ENCODE measurements around the gene NSD1. TPM values are rescaled to one million over a fixed set of nuclear protein-coding genes. Genes with fewer than 3 reads are reported as not detected.

The NSD1 gene
- total and polyA plus RNA-seq, 9 of the 15 experiments (the other 6 are each of a cell fraction or from before 2014, with no cell fraction given) = 3.8 to 51.0 (median 24.7) TPM

DNA sequence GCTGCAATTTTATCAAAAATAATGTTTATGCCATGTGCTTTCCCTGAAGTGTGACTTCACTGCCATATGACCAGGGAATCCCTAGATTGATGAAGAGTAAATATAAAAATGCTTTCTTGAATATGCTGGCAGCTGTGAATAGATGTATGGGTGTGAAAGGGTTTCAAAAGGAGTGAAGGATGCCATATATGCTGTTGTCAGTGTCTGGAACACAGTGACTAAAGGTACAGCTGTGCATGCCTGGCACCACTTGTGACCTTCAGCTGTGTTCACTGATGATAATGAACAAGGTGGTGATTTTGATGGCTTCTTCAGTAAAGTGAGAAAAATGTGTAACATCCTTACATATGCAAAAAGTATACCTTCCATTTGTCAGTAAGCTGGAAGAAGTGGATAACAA is 100.2 kb downstream of the NSD1 start:
- no peak for DNase-seq (ENCODE audit: extremely low read depth in 1 of 4, low spot score in 3 of 4)
- no peak for ATAC-seq

DNA sequence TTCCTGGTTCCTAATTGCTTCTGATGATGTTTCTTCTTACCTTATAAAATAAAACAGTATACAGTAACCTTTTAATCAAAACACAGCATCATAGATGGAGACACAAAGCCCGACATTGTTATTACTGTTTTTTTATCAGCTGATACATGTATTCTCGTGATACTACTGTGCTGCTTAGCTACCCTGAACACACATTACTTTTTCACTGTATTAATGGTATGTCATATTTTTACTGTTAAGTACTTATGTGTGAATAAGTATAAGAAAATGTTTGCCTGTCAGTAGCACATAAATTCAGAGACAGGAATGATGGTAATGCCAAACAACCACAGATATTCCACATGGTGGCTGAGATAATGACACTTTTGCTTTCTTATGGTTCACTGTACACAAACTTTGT is 101.3 kb downstream of the NSD1 start:
- H4K20me1 ChIP-seq (replicated peaks; ENCODE audit: control insufficient read depth, insufficient read depth, low read length) = no peaks in the 10 kb centered on the region
- H2AFZ ChIP-seq (ENCODE audit: low read depth, low read length) = no peak overlapping the region
- ATAC-seq (no peak), DNase-seq (ENCODE audit: extremely low read depth in 1 of 4, low spot score in 3 of 4) (no peak), FAIRE-seq (no peak)
- ChIA-PET POLR2A (no interaction called here), CTCF (ENCODE audit: low intra/inter-chr PET ratio) (no interaction called here)
- WGBS (ENCODE audit: insufficient coverage, low coverage, missing lambda C conversion rate) = 72% methylated on average over 2 of the region's 2 CpGs
- H3K27me3 ChIP-seq (ENCODE audit: control insufficient read depth in 2 of 2, insufficient read depth in 2 of 2, low read length in 2 of 2) = no peaks in the 10 kb centered on the region
- peaks cover 0 to 5% of the 10 kb centered on the region in 2 experiments; a peak in 2 of 5 replicates for H3K4me1 ChIP-seq (replicated peaks in 1 of 2; ENCODE audit: control insufficient read depth in 2 of 2, insufficient read depth in 2 of 2, low read length in 2 of 2)
- H3K9ac ChIP-seq (ENCODE audit: insufficient read depth in 1 of 2, low read depth in 2 of 2, low read length in 2 of 2) = no peak overlapping the region
- intact Hi-C loops (cut with micrococcal nuclease) = no loop called here
- in situ Hi-C loops (cut with MboI) = no loop called here
- H3K27ac ChIP-seq (ENCODE audit: extremely low read depth, low read depth, low read length) = no peak overlapping the region
- no peaks in the 10 kb centered on the region for H3K9me1 ChIP-seq (ENCODE audit: control insufficient read depth, insufficient read depth, low read length)
- H3K36me3 ChIP-seq (ENCODE audit: control insufficient read depth, insufficient read depth, low read length) = peaks cover 64% of the 10 kb centered on the region
- no peak overlapping the region for H3K4me3 ChIP-seq
- no TSS peak for BruUV-seq (replicated peaks)
- H3K9me3 ChIP-seq (replicated peaks; ENCODE audit: control insufficient read depth, insufficient read depth, low read depth, low read length) = no peaks in the 10 kb centered on the region; the same call in 1 of the 2 replicates
- no peak overlapping the region for H3K4me2 ChIP-seq (ENCODE audit: insufficient read depth, low read length)
- 0 out of 3 replicates have a peak, but pooled peaks cover 16% of the 10 kb centered on the region for H3K79me2 ChIP-seq (ENCODE audit: control insufficient read depth, insufficient read depth, low read length)
- TF ChIP-seq, protein P1, sequence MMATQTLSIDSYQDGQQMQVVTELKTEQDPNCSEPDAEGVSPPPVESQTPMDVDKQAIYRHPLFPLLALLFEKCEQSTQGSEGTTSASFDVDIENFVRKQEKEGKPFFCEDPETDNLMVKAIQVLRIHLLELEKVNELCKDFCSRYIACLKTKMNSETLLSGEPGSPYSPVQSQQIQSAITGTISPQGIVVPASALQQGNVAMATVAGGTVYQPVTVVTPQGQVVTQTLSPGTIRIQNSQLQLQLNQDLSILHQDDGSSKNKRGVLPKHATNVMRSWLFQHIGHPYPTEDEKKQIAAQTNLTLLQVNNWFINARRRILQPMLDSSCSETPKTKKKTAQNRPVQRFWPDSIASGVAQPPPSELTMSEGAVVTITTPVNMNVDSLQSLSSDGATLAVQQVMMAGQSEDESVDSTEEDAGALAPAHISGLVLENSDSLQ (IDR thresholded peaks at IDR 0.05) = no peak
- TF ChIP-seq MCM5 (IDR thresholded peaks at IDR 0.05; ENCODE audit: low read depth) (no peak), RUNX1 (IDR thresholded peaks at IDR 0.05; ENCODE audit: low read depth) (no peak), ELF1 (tag; IDR thresholded peaks at IDR 0.05) (no peak), SMARCA5 (IDR thresholded peaks at IDR 0.05) (no peak)
- TF ChIP-seq, protein P2, sequence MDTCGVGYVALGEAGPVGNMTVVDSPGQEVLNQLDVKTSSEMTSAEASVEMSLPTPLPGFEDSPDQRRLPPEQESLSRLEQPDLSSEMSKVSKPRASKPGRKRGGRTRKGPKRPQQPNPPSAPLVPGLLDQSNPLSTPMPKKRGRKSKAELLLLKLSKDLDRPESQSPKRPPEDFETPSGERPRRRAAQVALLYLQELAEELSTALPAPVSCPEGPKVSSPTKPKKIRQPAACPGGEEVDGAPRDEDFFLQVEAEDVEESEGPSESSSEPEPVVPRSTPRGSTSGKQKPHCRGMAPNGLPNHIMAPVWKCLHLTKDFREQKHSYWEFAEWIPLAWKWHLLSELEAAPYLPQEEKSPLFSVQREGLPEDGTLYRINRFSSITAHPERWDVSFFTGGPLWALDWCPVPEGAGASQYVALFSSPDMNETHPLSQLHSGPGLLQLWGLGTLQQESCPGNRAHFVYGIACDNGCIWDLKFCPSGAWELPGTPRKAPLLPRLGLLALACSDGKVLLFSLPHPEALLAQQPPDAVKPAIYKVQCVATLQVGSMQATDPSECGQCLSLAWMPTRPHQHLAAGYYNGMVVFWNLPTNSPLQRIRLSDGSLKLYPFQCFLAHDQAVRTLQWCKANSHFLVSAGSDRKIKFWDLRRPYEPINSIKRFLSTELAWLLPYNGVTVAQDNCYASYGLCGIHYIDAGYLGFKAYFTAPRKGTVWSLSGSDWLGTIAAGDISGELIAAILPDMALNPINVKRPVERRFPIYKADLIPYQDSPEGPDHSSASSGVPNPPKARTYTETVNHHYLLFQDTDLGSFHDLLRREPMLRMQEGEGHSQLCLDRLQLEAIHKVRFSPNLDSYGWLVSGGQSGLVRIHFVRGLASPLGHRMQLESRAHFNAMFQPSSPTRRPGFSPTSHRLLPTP (IDR thresholded peaks at IDR 0.05; ENCODE audit: borderline replicate concordance, extremely low read depth, insufficient read length) = no peak
- TF ChIP-seq, protein P3, sequence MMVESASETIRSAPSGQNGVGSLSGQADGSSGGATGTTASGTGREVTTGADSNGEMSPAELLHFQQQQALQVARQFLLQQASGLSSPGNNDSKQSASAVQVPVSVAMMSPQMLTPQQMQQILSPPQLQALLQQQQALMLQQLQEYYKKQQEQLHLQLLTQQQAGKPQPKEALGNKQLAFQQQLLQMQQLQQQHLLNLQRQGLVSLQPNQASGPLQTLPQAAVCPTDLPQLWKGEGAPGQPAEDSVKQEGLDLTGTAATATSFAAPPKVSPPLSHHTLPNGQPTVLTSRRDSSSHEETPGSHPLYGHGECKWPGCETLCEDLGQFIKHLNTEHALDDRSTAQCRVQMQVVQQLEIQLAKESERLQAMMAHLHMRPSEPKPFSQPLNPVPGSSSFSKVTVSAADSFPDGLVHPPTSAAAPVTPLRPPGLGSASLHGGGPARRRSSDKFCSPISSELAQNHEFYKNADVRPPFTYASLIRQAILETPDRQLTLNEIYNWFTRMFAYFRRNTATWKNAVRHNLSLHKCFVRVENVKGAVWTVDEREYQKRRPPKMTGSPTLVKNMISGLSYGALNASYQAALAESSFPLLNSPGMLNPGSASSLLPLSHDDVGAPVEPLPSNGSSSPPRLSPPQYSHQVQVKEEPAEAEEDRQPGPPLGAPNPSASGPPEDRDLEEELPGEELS (CRISPR knock-in tag; IDR thresholded peaks at IDR 0.05; ENCODE audit: borderline replicate concordance) = no peak

More for the DNA sequence above, 100.2 kb downstream of the NSD1 start:
- no peaks in the 10 kb centered on the region for H3K9me1 ChIP-seq (ENCODE audit: control insufficient read depth, insufficient read depth, low read length)
- FAIRE-seq = no peak
- no peak overlapping the region for H3K9ac ChIP-seq (ENCODE audit: insufficient read depth in 1 of 2, low read depth in 2 of 2, low read length in 2 of 2)
- no peak overlapping the region for H3K4me2 ChIP-seq (ENCODE audit: insufficient read depth, low read length)
- in situ Hi-C loops (cut with MboI) = no loop called here
- ChIA-PET POLR2A (interaction anchor here (0.6 to 1.6 kb wide), 6 partner anchors 9 to 555 kb away, joined by 3 to 5 read pairs (median 3); no protein-coding TSS in a partner anchor), CTCF (ENCODE audit: low intra/inter-chr PET ratio) (no interaction called here)
- no TSS peak for BruUV-seq (replicated peaks)
- peaks cover 22% of the 10 kb centered on the region; the same call in 1 of the 3 replicates for H3K79me2 ChIP-seq (ENCODE audit: control insufficient read depth, insufficient read depth, low read length)
- no peak overlapping the region for H2AFZ ChIP-seq (ENCODE audit: low read depth, low read length)
- no peak overlapping the region for H3K27ac ChIP-seq (ENCODE audit: extremely low read depth, low read depth, low read length)
- H3K9me3 ChIP-seq (replicated peaks; ENCODE audit: control insufficient read depth, insufficient read depth, low read depth, low read length) = no peaks in the 10 kb centered on the region; the same call in 1 of the 2 replicates
- no peaks in the 10 kb centered on the region for H4K20me1 ChIP-seq (replicated peaks; ENCODE audit: control insufficient read depth, insufficient read depth, low read length)
- no peak for TF ChIP-seq MYNN (IDR thresholded peaks at IDR 0.05)
- TF ChIP-seq MYNN (CRISPR knock-in tag; IDR thresholded peaks at IDR 0.05) = no peak
- no peak for TF ChIP-seq NCOR1 (IDR thresholded peaks at IDR 0.05)
- TF ChIP-seq ZNF584 (CRISPR knock-in tag; IDR thresholded peaks at IDR 0.05; ENCODE audit: low read depth) = no peak
- no peak for TF ChIP-seq HDAC8 (tag; IDR thresholded peaks at IDR 0.05)
- H3K4me1 ChIP-seq (replicated peaks in 1 of 2; ENCODE audit: control insufficient read depth in 2 of 2, insufficient read depth in 2 of 2, low read length in 2 of 2) = peaks cover 0 to 5% of the 10 kb centered on the region in 2 experiments; a peak in 2 of 5 replicates
- H3K36me3 ChIP-seq (ENCODE audit: control insufficient read depth, insufficient read depth, low read length) = peaks cover 58% of the 10 kb centered on the region
- intact Hi-C loops (cut with micrococcal nuclease) = no loop called here
- H3K27me3 ChIP-seq (ENCODE audit: control insufficient read depth in 2 of 2, insufficient read depth in 2 of 2, low read length in 2 of 2) = no peaks in the 10 kb centered on the region
- no peak overlapping the region for H3K4me3 ChIP-seq

Measured in K562 (cell line).